IMR-90 (cell line): ENCODE data around the gene BRD1. TPM values are rescaled to one million over a fixed set of nuclear protein-coding genes. Genes with fewer than 3 reads are reported as not detected.

Experiments
- ATAC-seq: fragments of 200-7000 bp; cut with Tn5 transposase; 2 replicates; pipeline ENCODE4 v1.9.1; 2020; ENCODE audit warnings: low read depth, mild to moderate bottlenecking, moderate library complexity
- BruUV-seq: library from RNA; stranded (reverse); fragments of 400-500 nt; replicated peaks from 2 replicates; lab custom pipeline; 2021; lab: Mats Ljungman, UMichigan
- CTCF ChIA-PET: fragments of 300-600 bp; formaldehyde crosslinking; extraction: SDS; loops from one replicate; lab custom pipeline; 2021; ENCODE audit warnings: antibody characterized with exemption; lab: Yijun Ruan, JAX
- POLR2A ChIA-PET: fragments of 300-600 bp; sonication (Branson Sonifier 250); formaldehyde crosslinking; loops from one replicate; lab custom pipeline; 2022; ENCODE audit warnings: antibody characterized with exemption; ENCODE audit not compliant: unreplicated experiment; lab: Charles Lee
- DNase-seq: peaks from one replicate; pipeline ENCODE4 v3.0.0; 2013
- H2AFZ ChIP-seq: replicated peaks from 2 replicates; pipeline ENCODE3; 2013; ENCODE audit warnings: low read length, mild to moderate bottlenecking; ENCODE audit not compliant: poor library complexity
- H2AK5ac ChIP-seq: 2 replicates; pipeline ENCODE4 v1.6.1; 2013; ENCODE audit warnings: low read depth, low read length, inconsistent platforms
- H2AK9ac ChIP-seq: replicated peaks from 2 replicates; pipeline ENCODE3; 2013; ENCODE audit warnings: mild to moderate bottlenecking, low read depth, low read length, moderate library complexity; ENCODE audit not compliant: poor library complexity
- H2BK120ac ChIP-seq: 2 replicates; pipeline ENCODE4 v1.6.1; 2013; ENCODE audit warnings: low read depth, low read length, inconsistent platforms
- H2BK15ac ChIP-seq: 3 replicates; pipeline ENCODE4 v1.6.1; 2013; ENCODE audit warnings: low read depth, low read length, inconsistent platforms
- H2BK20ac ChIP-seq: 2 replicates; pipeline ENCODE4 v1.6.1; 2013; ENCODE audit warnings: low read depth, mild to moderate bottlenecking, inconsistent platforms, low read length, moderate library complexity
- H2BK5ac ChIP-seq: 2 replicates; pipeline ENCODE4 v1.6.1; 2013; ENCODE audit warnings: mild to moderate bottlenecking, low read depth, low read length, inconsistent platforms; ENCODE audit not compliant: poor library complexity, severe bottlenecking
- H3K14ac ChIP-seq: replicated peaks from 2 replicates; pipeline ENCODE4 v1.6.1; 2013; ENCODE audit warnings: low read depth, low read length, inconsistent platforms
- H3K18ac ChIP-seq: 2 replicates; pipeline ENCODE4 v1.6.1; 2013; ENCODE audit warnings: low read depth, low read length, control low read depth
- H3K23ac ChIP-seq: 2 replicates; pipeline ENCODE4 v1.6.1; 2013; ENCODE audit warnings: low read depth, low read length, inconsistent platforms
- H3K27ac ChIP-seq: 2 replicates; pipeline ENCODE4 v1.5.1; 2013; ENCODE audit warnings: mild to moderate bottlenecking, control low read depth, low read length; ENCODE audit not compliant: insufficient read depth
- H3K27me3 ChIP-seq: 2 replicates; pipeline ENCODE4 v1.6.1; 2013; ENCODE audit warnings: low read length; ENCODE audit not compliant: control insufficient read depth, insufficient read depth
- H3K36me3 ChIP-seq: 2 replicates; pipeline ENCODE4 v1.6.1; 2013; ENCODE audit warnings: low read length, mixed read lengths; ENCODE audit not compliant: control insufficient read depth, insufficient read depth
- H3K4ac ChIP-seq: 2 replicates; pipeline ENCODE4 v1.6.1; 2013; ENCODE audit warnings: low read depth, low read length, inconsistent platforms
- H3K4me1 ChIP-seq: 2 replicates; pipeline ENCODE4 v1.6.1; 2013; ENCODE audit warnings: low read length, mixed read lengths; ENCODE audit not compliant: control insufficient read depth, insufficient read depth
- H3K4me2 ChIP-seq: 2 replicates; pipeline ENCODE4 v1.6.1; 2013; ENCODE audit warnings: low read depth, mild to moderate bottlenecking, control low read depth, low read length, moderate library complexity
- H3K4me3 ChIP-seq: 2 replicates; pipeline ENCODE4 v1.5.1; 2013; ENCODE audit warnings: low read depth, mild to moderate bottlenecking, control low read depth, low read length, moderate library complexity; ENCODE audit not compliant: insufficient read depth
- H3K56ac ChIP-seq: 2 replicates; pipeline ENCODE4 v1.6.1; 2013; ENCODE audit warnings: low read length, inconsistent platforms; ENCODE audit not compliant: insufficient read depth; ENCODE audit errors: extremely low read depth
- H3K79me1 ChIP-seq, 2 experiments: 2 replicates each; pipeline ENCODE4 v1.6.1; 2013; ENCODE audit warnings: low read length in 2 of 2, inconsistent platforms in 1 of 2, low read depth in 1 of 2
- H3K9ac ChIP-seq: 2 replicates; pipeline ENCODE4 v1.6.1; 2013; ENCODE audit warnings: low read depth, low read length, control low read depth
- H3K9me1 ChIP-seq: 2 replicates; pipeline ENCODE4 v1.6.1; 2013; ENCODE audit warnings: low read length, inconsistent platforms; ENCODE audit not compliant: insufficient read depth
- H3K9me3 ChIP-seq: 2 replicates; pipeline ENCODE4 v1.6.1; 2013; ENCODE audit warnings: low read length; ENCODE audit not compliant: control insufficient read depth, insufficient read depth
- H4K20me1 ChIP-seq: 2 replicates; pipeline ENCODE4 v1.6.1; 2013; ENCODE audit warnings: low read length, inconsistent platforms; ENCODE audit not compliant: insufficient read depth
- H4K5ac ChIP-seq: 2 replicates; pipeline ENCODE4 v1.6.1; 2013; ENCODE audit warnings: mild to moderate bottlenecking, low read depth, low read length, control low read depth
- H4K8ac ChIP-seq, 2 experiments: 2 replicates each; pipeline ENCODE4 v1.6.1; 2013; ENCODE audit warnings: low read depth in 2 of 2, low read length in 2 of 2, control low read depth in 1 of 2, inconsistent platforms in 1 of 2
- H4K91ac ChIP-seq: 2 replicates; pipeline ENCODE4 v1.6.1; 2013; ENCODE audit warnings: low read depth, low read length, inconsistent platforms; ENCODE audit not compliant: insufficient read depth
- CEBPB ChIP-seq: IDR thresholded peaks from 2 replicates; pipeline ENCODE4 v1.6.1; 2012; ENCODE audit warnings: low read depth, low read length, improper control_type of control experiment
- CTCF ChIP-seq: conservative IDR thresholded peaks from 2 replicates; pipeline ENCODE4 v1.5.1; 2012; ENCODE audit warnings: mild to moderate bottlenecking, low read depth, low read length, improper control_type of control experiment
- FOS ChIP-seq: fragments of 150-350 bp; IDR thresholded peaks from 2 replicates; pipeline ENCODE4 v1.6.1; 2016; ENCODE audit warnings: low read depth, low read length
- RCOR1 ChIP-seq: IDR thresholded peaks from 2 replicates; pipeline ENCODE4 v1.6.1; 2012; ENCODE audit warnings: mild to moderate bottlenecking, low read length, improper control_type of control experiment; ENCODE audit not compliant: insufficient replicate concordance
- USF2 ChIP-seq: fragments of 150-350 bp; IDR thresholded peaks from 2 replicates; pipeline ENCODE4 v1.6.1; 2017; ENCODE audit warnings: mild to moderate bottlenecking, antibody characterized with exemption, low read length, low read depth
- WGBS, 2 experiments: methylation state at CpG; one replicate each; pipeline versions ENCODE4 v1.1.5 to v1.1.7; 2013; ENCODE audit warnings: missing lambda C conversion rate in 2 of 2; ENCODE audit not compliant: insufficient read length in 1 of 2; ENCODE audit errors: extremely low coverage in 2 of 2; 5-methylcytosine and 5-hydroxymethylcytosine counted together
- dilution Hi-C: fragments of 300-500 bp; cut with HindIII; formaldehyde crosslinking; loops from one replicate; pipeline ENCODE4 v1.14.3; 2018; ENCODE audit warnings: low sequenced_read_pairs; ENCODE audit not compliant: unreplicated experiment
- in situ Hi-C: fragments of 300-500 bp; cut with MboI; formaldehyde crosslinking; loops from 3 replicates; pipeline ENCODE4 v1.14.3; 2019; ENCODE audit warnings: low sequenced_read_pairs, inconsistent platforms, mixed read lengths
- intact Hi-C: fragments of 100-400 bp; cut with micrococcal nuclease; formaldehyde crosslinking; loops from 2 replicates; pipeline ENCODE4 v1.10.0; 2022
- polyA plus RNA-seq, 3 experiments: library from polyadenylated mRNA; depleted of rRNA; stranded (reverse); fragments of >200 nt; gene quantifications; 2 replicates each; pipeline ENCODE4 v1.2.3, GENCODE V29; 2012; ENCODE audit warnings: low replicate concordance in 1 of 3
- total RNA-seq: library from RNA; depleted of rRNA; stranded (reverse); fragments of >200 nt; gene quantifications from 2 replicates; pipeline ENCODE4 v1.2.3, GENCODE V29; 2012

Gene BRD1
- total and polyA plus RNA-seq, 2 of the 4 experiments (the other 2 are of a cell fraction), result 10.0 to 10.6 TPM

GRCh38 chr22:49867303-49868265 is 39.9 kb upstream of the BRD1 start:
- Histone ChIP-seq H2BK5ac (no peak overlapping the region), H3K4me1 (no peaks in the 10 kb centered on the region), H2BK120ac (no peak overlapping the region), H4K8ac (no peak overlapping the region), H2AK5ac (no peak overlapping the region), H3K4me2 (no peak overlapping the region), H2AK9ac (no peak overlapping the region), H2AFZ (no peak overlapping the region), H3K18ac (no peak overlapping the region), H3K27me3 (no peaks in the 10 kb centered on the region), H3K79me1 (peaks cover 24 to 64% of the 10 kb centered on the region in 2 experiments), H3K9me1 (no peaks in the 10 kb centered on the region), H4K5ac (no peak overlapping the region), H4K20me1 (peaks cover 65% of the 10 kb centered on the region), H2BK20ac (no peak overlapping the region), H3K9me3 (peaks cover 30% of the 10 kb centered on the region), H3K36me3 (peaks cover 18% of the 10 kb centered on the region), H3K23ac (no peak overlapping the region), H2BK15ac (no peak overlapping the region), H3K9ac (no peak overlapping the region), H3K4me3 (no peak overlapping the region), H3K14ac (no peak overlapping the region), H3K27ac (no peak overlapping the region), H4K91ac (no peak overlapping the region), H3K4ac (no peak overlapping the region), H3K56ac (no peak overlapping the region)
- dilution Hi-C loops, result no loop called here
- ChIA-PET CTCF (no interaction called here), POLR2A (no interaction called here)
- ATAC-seq, result no peak
- no TSS peak for BruUV-seq
- in situ Hi-C loops, result loop anchor here (10.0 kb wide), 1 partner anchor 47 kb away; the partner anchor contains the start of genes ALG12 and CRELD2
- 99% methylated on average over 7 of the region's 18 CpGs; no CpG with 5 or more reads in 1 of the 2 experiments for whole genome bisulfite sequencing, 2 experiments
- intact Hi-C loops, result no loop called here
- DNase-seq, result no peak
- TF ChIP-seq USF2, result no peak
- TF ChIP-seq RCOR1, result no peak
- TF ChIP-seq CTCF, result no peak
- TF ChIP-seq CEBPB, result no peak
- TF ChIP-seq FOS, result no peak
